ENCODE measurements around the gene ARHGAP44.

- TF ChIP-seq, protein P1, sequence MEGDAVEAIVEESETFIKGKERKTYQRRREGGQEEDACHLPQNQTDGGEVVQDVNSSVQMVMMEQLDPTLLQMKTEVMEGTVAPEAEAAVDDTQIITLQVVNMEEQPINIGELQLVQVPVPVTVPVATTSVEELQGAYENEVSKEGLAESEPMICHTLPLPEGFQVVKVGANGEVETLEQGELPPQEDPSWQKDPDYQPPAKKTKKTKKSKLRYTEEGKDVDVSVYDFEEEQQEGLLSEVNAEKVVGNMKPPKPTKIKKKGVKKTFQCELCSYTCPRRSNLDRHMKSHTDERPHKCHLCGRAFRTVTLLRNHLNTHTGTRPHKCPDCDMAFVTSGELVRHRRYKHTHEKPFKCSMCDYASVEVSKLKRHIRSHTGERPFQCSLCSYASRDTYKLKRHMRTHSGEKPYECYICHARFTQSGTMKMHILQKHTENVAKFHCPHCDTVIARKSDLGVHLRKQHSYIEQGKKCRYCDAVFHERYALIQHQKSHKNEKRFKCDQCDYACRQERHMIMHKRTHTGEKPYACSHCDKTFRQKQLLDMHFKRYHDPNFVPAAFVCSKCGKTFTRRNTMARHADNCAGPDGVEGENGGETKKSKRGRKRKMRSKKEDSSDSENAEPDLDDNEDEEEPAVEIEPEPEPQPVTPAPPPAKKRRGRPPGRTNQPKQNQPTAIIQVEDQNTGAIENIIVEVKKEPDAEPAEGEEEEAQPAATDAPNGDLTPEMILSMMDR (IDR thresholded peaks at IDR 0.05 in 4 of 5, conservative IDR thresholded peaks at IDR 0.05 in 1 of 5) = no peak
- TF ChIP-seq POLR2A (IDR thresholded peaks at IDR 0.05) = no peak
Measured at GRCh38 chr17:12866244-12866643, 76.9 kb downstream of the ARHGAP44 start.

Data from gastrocnemius medialis (tissue), 4 donors.